ENCODE data around the gene DLEC1. TPM values are rescaled to one million over a fixed set of nuclear protein-coding genes. Genes with fewer than 3 reads are reported as not detected.

Gene DLEC1
- total RNA-seq, 4 donors from 2014 or later = 0.19 to 2.1 (median 0.50) TPM

DNA sequence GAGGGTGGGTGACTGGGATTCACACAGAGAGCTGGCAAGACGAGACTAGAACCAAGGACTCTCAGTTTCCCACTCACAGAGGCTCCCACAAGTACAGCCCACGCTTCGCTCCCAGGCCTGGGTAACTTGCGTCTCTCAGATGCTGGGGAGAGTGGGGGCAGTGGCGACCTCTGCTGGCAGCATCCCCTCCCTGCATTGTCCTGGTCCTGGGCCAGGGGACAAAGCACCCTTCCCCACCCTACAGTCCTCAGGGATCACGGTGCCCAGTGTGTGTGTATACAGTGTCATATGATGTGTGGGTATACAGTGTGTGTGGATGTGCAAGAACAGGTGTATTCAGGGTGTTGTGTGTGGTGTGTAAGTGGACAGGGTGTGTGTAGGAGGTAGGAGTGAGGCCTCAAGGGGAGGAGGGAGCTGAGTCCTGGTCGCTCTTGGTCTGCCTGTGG, 35.6 kb upstream of the DLEC1 start:
- WGBS = 51% methylated on average over 5 of the region's 7 CpGs
- H3K27ac ChIP-seq = no peak overlapping the region

DNA sequence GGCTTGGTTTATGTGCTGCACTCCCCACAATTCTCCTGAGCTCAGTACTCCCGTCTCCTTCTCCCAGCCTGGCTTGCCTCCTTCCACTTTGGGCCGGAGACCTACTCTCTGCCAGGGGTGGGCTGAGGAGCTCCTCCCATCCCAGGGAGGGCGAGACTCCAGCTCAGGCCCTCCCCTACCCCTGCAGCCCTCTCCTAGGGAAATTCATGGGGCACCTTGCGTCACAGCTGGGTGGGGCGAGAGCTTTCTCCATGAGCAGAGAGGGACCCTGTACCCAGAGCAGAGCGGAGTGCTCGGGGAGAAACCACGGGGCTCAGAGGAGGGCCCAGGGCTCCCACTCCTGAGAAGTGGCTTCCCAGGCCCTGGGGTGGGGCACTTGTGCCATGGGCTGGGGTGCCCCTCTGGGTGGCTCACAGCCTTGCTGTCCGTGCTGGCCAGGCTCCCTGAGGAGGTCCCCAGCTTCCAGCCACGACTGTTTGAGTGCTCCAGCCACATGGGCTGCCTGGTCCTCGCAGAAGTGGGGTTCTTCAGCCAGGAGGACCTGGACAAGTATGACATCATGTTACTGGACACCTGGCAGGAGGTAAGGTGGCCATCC, 35.1 kb upstream of the DLEC1 start:
- 69% methylated on average over 9 of the region's 11 CpGs for whole genome bisulfite sequencing
- DNase-seq (ENCODE audit: low spot score in 2 of 2) = no peak
- H3K4me3 ChIP-seq = no peak overlapping the region
- TF ChIP-seq EP300 (IDR thresholded peaks at IDR 0.05) = no peak
- no peak for TF ChIP-seq POLR2AphosphoS5 (IDR thresholded peaks at IDR 0.05)
- no peak for TF ChIP-seq POLR2A (IDR thresholded peaks at IDR 0.05)
- TF ChIP-seq, protein P1, sequence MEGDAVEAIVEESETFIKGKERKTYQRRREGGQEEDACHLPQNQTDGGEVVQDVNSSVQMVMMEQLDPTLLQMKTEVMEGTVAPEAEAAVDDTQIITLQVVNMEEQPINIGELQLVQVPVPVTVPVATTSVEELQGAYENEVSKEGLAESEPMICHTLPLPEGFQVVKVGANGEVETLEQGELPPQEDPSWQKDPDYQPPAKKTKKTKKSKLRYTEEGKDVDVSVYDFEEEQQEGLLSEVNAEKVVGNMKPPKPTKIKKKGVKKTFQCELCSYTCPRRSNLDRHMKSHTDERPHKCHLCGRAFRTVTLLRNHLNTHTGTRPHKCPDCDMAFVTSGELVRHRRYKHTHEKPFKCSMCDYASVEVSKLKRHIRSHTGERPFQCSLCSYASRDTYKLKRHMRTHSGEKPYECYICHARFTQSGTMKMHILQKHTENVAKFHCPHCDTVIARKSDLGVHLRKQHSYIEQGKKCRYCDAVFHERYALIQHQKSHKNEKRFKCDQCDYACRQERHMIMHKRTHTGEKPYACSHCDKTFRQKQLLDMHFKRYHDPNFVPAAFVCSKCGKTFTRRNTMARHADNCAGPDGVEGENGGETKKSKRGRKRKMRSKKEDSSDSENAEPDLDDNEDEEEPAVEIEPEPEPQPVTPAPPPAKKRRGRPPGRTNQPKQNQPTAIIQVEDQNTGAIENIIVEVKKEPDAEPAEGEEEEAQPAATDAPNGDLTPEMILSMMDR (IDR thresholded peaks at IDR 0.05) = no peak
- no peaks in the 10 kb centered on the region for H3K9me3 ChIP-seq
- peaks cover 53% of the 10 kb centered on the region for H3K36me3 ChIP-seq
- peak overlapping the region; percentile 66 for H3K27ac ChIP-seq
- H3K4me1 ChIP-seq = peaks cover 33% of the 10 kb centered on the region
- no peaks in the 10 kb centered on the region for H3K27me3 ChIP-seq

More for the DNA sequence above, 35.6 kb upstream of the DLEC1 start:
- H3K9me3 ChIP-seq = no peaks in the 10 kb centered on the region
- H3K27me3 ChIP-seq = no peaks in the 10 kb centered on the region
- TF ChIP-seq, protein P1 (IDR thresholded peaks at IDR 0.05) = peak; percentile 57 to 81
- TF ChIP-seq POLR2AphosphoS5 (IDR thresholded peaks at IDR 0.05) = no peak
- peaks cover 48% of the 10 kb centered on the region for H3K36me3 ChIP-seq
- DNase-seq (ENCODE audit: low spot score in 2 of 2) = peak in 1 of 2 donors; percentile 91
- H3K4me1 ChIP-seq = peaks cover 36% of the 10 kb centered on the region
- no peak overlapping the region for H3K4me3 ChIP-seq

DNA sequence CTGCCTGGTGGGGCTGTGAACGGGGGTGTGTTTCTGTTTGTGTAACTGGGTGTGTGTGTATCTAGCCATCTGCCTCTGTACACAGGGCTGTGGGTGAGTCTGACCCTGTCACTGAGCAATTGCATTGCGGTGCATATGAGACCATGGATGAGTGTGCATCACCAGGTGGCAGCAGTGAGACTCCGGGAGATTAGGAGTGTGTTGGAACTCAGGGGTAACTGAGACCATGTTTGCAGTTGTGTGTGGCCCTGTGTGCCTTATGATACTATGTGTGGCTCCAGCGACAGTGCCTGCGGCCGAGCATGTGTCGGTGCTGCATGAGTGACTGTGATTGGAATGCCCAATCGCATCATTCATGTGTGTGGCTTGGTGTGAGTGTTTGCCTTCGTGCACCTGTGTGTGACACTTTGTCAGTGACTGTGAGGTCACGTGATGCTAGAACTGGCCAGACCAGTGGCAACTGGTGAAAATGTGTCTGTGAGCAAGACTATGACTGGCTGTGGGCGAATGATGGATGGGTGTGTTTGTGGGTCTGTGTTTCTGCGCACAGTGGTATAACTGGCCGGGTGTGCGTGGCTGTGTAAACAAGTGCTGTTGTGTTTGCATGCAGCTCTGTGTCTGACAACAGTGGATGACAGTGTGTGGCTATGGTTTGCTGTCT, 34.5 kb upstream of the DLEC1 start:
- peak overlapping the region; percentile 66 for H3K27ac ChIP-seq

GRCh38 chr3:38005076-38006020, 33.7 kb upstream of the DLEC1 start:
- no peak for DNase-seq (ENCODE audit: low spot score in 2 of 2)
- H3K9me3 ChIP-seq = no peaks in the 10 kb centered on the region
- peaks cover 29% of the 10 kb centered on the region for H3K4me1 ChIP-seq
- H3K27me3 ChIP-seq = no peaks in the 10 kb centered on the region
- WGBS = 47% methylated on average over 12 of the region's 15 CpGs
- H3K4me3 ChIP-seq = no peak overlapping the region
- peaks cover 67% of the 10 kb centered on the region for H3K36me3 ChIP-seq
- TF ChIP-seq, protein P1 (IDR thresholded peaks at IDR 0.05) = no peak
- TF ChIP-seq POLR2AphosphoS5 (IDR thresholded peaks at IDR 0.05) (no peak), EP300 (IDR thresholded peaks at IDR 0.05) (no peak), POLR2A (IDR thresholded peaks at IDR 0.05) (no peak)
- peak overlapping the region; percentile 66 for H3K27ac ChIP-seq

More for the DNA sequence above, 34.5 kb upstream of the DLEC1 start:
- peaks cover 59% of the 10 kb centered on the region for H3K36me3 ChIP-seq
- no peak for DNase-seq (ENCODE audit: low spot score in 2 of 2)
- H3K27me3 ChIP-seq = no peaks in the 10 kb centered on the region
- H3K4me3 ChIP-seq = no peak overlapping the region
- TF ChIP-seq, protein P1 (IDR thresholded peaks at IDR 0.05) = peak; percentile 45 to 59
- TF ChIP-seq POLR2A (IDR thresholded peaks at IDR 0.05) = no peak
- TF ChIP-seq EP300 (IDR thresholded peaks at IDR 0.05) = no peak
- peaks cover 29% of the 10 kb centered on the region for H3K4me1 ChIP-seq
- WGBS = 53% methylated on average over 10 of the region's 14 CpGs
- H3K9me3 ChIP-seq = no peaks in the 10 kb centered on the region

Measured in suprapubic skin (tissue), 4 donors.